Activated CD8-positive, alpha-beta memory T cell treated with anti-CD3 and anti-CD28 coated beads, Interleukin-2, amount 10 ng/mL, durations not matched to agents 7 days and 5 days (primary cell): ENCODE data around the gene BLM. TPM values are rescaled to one million over a fixed set of nuclear protein-coding genes. Genes with fewer than 3 reads are reported as not detected.

ENCODE experiments used
- ATAC-seq: fragments of 150-1000 bp; cut with Tn5 transposase; one replicate; pipeline ENCODE4 v1.10.0; 2021; ENCODE audit warnings: moderate library complexity
- CTCF ChIA-PET: fragments of 350-600 bp; sonication (Branson Sonifier 250); formaldehyde crosslinking; loops from one replicate; lab custom pipeline; 2021; ENCODE audit warnings: antibody characterized with exemption; lab: Charles Lee
- DNase-seq: peaks from one replicate; pipeline ENCODE4 v3.0.0-alpha.2; 2020
- H3K27ac Mint-ChIP-seq: one replicate; pipeline ENCODE4 v1.8.0; 2021; ENCODE audit warnings: mild to moderate bottlenecking, mixed read lengths
- H3K27me3 Mint-ChIP-seq: one replicate; pipeline ENCODE4 v1.8.0; 2021; ENCODE audit warnings: mixed read lengths
- H3K36me3 Mint-ChIP-seq: one replicate; pipeline ENCODE4 v1.8.0; 2021; ENCODE audit warnings: mild to moderate bottlenecking, mixed read lengths
- H3K4me1 Mint-ChIP-seq: one replicate; pipeline ENCODE4 v1.8.0; 2021; ENCODE audit warnings: mixed read lengths
- H3K4me3 Mint-ChIP-seq: one replicate; pipeline ENCODE4 v1.8.0; 2021; ENCODE audit warnings: mild to moderate bottlenecking, moderate library complexity, mixed read lengths
- H3K9me3 Mint-ChIP-seq: one replicate; pipeline ENCODE4 v1.8.0; 2022; ENCODE audit warnings: low read depth, mixed read lengths
- total RNA-seq, 2 experiments: library from RNA; stranded (reverse); gene quantifications; one replicate each; pipeline ENCODE4 v1.2.3, GENCODE V29; 2021

BLM gene
- total RNA-seq, 2 experiments from 2014 or later, result 83.4 to 92.7 TPM

DNA sequence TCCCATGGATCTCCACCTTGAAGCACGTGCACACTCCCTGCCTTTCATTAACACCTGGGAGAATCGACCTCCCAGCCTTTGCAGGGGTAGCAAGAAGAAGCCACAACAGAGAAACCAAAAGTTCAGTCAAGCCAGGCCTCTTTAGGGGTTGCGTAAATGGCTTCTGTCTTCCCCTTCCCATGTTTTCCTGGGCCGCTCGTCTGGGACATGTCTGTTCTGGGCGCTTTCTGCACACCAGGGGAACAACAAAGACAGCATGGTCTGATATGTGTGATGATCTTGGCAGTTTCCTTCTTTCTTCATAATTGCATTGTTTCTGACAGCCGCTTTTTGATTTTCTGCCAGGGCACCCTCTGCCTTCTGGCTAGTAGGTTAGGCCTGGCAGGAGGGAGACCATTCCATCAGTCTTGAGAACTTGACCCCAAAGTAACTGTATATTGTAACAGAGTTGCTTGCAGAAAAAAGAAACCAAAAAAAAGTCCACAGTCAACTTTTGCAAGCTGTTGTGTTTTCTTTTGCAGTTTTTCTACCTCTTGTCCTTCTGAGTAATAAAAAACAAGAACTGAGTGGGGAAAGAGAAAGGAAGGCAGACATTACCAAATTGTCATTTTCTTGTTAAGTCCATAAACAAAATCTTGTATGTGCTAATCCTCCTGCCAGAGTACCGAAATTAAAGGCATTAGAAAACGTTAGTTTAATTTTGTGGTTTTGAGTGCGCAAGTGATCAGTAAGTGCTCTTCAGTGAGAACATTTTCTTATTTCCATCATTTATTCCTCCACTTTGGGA is 95.2 kb downstream of the BLM start:
- Mint-ChIP-seq H3K4me1 (peaks cover 98% of the 10 kb centered on the region), H3K36me3 (peaks cover 78% of the 10 kb centered on the region), H3K27me3 (no peaks in the 10 kb centered on the region), H3K4me3 (no peak overlapping the region), H3K9me3 (no peaks in the 10 kb centered on the region), H3K27ac (peak overlapping the region; percentile 96)
- DNase-seq (peak; percentile 39), ATAC-seq (no peak)
- CTCF ChIA-PET, result interaction anchor here (1.1 to 5.7 kb wide), 3 partner anchors 40 to 165 kb away, joined by 3 to 34 read pairs (median 26); no protein-coding TSS in a partner anchor

DNA sequence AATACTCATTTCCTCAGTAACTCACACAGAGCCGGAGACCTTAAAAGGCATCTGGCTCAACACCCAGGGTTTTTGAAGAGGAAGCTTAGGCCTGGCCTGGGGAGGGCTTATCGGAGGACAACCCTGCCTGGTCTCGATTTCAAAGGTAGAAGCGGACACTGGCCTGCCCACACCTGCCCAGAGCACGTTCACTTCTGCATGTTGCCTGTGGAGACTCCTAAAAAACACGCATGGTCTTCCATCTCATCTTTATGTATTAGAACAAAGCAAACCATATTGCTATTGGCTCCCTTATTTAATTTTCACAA is 95.8 kb downstream of the BLM start:
- Mint-ChIP-seq H3K27me3 (no peaks in the 10 kb centered on the region), H3K36me3 (peaks cover 76% of the 10 kb centered on the region), H3K4me1 (peaks cover 98% of the 10 kb centered on the region), H3K4me3 (no peak overlapping the region), H3K9me3 (no peaks in the 10 kb centered on the region), H3K27ac (peak overlapping the region; percentile 96)
- CTCF ChIA-PET, result interaction anchor here (1.1 to 5.7 kb wide), 3 partner anchors 40 to 165 kb away, joined by 3 to 34 read pairs (median 26); no protein-coding TSS in a partner anchor
- ATAC-seq (no peak), DNase-seq (peak; percentile 28)

DNA sequence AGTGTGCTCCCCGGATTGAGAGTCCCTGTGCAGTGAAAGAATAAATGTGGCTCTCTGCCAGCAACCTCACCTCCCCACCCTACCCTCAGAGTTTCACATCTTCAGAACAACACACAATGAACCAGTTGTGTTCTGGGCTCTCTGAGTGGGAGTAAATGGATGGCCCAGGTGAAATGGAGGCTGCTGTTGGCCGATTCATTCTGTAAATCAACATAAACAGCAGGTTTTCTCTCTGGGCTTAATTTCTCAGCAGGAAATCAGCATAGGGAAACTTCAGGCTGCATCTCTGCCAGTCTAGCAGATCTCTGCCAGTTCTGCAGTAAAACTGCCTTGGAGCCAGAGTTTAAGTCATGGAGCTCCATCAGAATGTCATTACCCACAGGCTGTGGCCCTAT is 96.6 kb downstream of the BLM start:
- peak; percentile 60 for DNase-seq
- H3K4me3 Mint-ChIP-seq, result peak overlapping the region; percentile 4
- peak; percentile 15 for ATAC-seq

DNA sequence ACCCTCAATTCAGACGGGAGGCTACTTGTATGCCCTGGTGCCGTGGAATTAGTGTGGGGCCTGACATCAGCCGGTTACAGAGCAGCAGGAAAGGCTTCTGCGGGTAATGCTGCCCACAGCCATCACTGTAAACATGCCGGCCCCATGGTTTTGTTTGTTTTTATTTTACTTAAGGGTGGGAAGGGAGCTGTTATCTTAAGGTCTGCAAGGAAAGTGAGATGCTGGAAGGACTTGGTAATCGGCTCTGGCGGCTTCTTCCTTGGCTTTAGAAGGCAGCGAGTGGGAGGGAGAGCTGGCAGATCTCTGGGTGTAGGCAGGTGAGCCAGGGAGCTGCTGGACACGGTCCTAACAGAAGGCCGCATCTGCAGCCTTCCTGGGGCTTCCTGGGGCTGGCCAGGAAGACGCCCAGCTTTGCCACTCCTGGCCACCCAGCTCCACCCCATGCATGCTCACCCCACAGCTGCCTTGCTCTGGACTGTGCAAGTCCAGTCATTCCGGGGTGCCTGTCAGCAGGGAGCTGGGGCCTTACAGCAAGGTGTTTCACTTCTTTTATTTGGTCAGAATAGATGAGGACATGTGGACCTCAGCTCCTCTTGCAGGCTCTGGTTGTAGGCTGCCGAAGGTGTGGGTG is 97.2 kb downstream of the BLM start:
- Mint-ChIP-seq H3K4me1 (peaks cover 95% of the 10 kb centered on the region), H3K27ac (peak overlapping the region; percentile 96), H3K4me3 (peak overlapping the region; percentile 4), H3K36me3 (peaks cover 63% of the 10 kb centered on the region), H3K27me3 (no peaks in the 10 kb centered on the region), H3K9me3 (no peaks in the 10 kb centered on the region)
- DNase-seq (peak; percentile 61), ATAC-seq (no peak)
- CTCF ChIA-PET, result interaction anchor here (0.9 to 5.7 kb wide), 11 partner anchors 9 to 88 kb away, joined by 3 to 34 read pairs (median 5); partner anchors contain the start of gene MAN2A2

More for the DNA sequence above, 96.6 kb downstream of the BLM start:
- H3K36me3 Mint-ChIP-seq, result peaks cover 68% of the 10 kb centered on the region
- H3K27ac Mint-ChIP-seq, result peak overlapping the region; percentile 96
- peaks cover 98% of the 10 kb centered on the region for H3K4me1 Mint-ChIP-seq
- no peaks in the 10 kb centered on the region for H3K9me3 Mint-ChIP-seq
- CTCF ChIA-PET, result interaction anchor here (0.6 to 5.7 kb wide), 8 partner anchors 13 to 1482 kb away, joined by 3 to 34 read pairs (median 7); partner anchors contain the start of gene MAN2A2
- H3K27me3 Mint-ChIP-seq, result no peaks in the 10 kb centered on the region

DNA sequence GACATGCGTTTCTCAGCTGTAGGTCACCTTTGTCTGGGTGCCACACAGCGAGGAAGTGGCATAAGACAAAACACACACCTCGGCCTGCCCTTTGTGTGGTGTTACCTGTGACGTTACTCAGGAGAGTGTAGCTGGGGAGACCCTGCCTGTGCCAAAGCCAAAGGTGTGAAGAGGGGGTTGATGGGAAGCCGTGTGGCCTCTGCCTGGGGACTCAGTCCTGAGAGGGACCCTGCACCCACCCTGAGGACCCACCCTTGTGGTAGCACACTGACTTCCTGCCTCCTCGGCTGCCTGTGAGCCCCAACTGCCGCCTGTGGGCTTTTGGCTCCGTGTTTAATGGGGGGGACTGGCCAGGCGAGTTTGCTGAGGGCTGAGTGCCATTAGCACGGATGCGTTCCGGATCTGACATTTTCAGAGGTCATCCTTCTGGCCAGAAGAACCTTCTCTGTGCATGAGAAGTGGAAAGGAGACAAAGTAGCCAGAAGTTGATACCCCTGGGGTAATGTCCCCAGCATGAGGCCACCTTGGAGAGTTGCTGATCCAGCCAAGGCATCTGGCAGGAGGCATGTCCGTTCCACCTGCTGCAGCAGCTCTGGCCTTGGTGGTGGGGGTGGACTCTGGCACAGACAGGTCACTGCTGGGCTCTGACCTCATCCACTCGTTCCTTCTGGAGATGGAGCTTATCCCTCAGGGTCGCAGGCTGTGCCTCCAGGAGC is 99.4 kb downstream of the BLM start:
- H3K4me1 Mint-ChIP-seq, result peaks cover 93% of the 10 kb centered on the region
- DNase-seq (peak; percentile 63), ATAC-seq (peak; percentile 11)
- H3K4me3 Mint-ChIP-seq, result no peak overlapping the region
- H3K36me3 Mint-ChIP-seq, result peaks cover 43% of the 10 kb centered on the region
- CTCF ChIA-PET, result interaction anchor here (0.9 to 5.7 kb wide), 16 partner anchors 8 to 171 kb away, joined by 3 to 34 read pairs (median 6); partner anchors contain the start of genes FES, HDDC3 and UNC45A
- H3K9me3 Mint-ChIP-seq, result no peaks in the 10 kb centered on the region
- peak overlapping the region; percentile 96 for H3K27ac Mint-ChIP-seq
- no peaks in the 10 kb centered on the region for H3K27me3 Mint-ChIP-seq

DNA sequence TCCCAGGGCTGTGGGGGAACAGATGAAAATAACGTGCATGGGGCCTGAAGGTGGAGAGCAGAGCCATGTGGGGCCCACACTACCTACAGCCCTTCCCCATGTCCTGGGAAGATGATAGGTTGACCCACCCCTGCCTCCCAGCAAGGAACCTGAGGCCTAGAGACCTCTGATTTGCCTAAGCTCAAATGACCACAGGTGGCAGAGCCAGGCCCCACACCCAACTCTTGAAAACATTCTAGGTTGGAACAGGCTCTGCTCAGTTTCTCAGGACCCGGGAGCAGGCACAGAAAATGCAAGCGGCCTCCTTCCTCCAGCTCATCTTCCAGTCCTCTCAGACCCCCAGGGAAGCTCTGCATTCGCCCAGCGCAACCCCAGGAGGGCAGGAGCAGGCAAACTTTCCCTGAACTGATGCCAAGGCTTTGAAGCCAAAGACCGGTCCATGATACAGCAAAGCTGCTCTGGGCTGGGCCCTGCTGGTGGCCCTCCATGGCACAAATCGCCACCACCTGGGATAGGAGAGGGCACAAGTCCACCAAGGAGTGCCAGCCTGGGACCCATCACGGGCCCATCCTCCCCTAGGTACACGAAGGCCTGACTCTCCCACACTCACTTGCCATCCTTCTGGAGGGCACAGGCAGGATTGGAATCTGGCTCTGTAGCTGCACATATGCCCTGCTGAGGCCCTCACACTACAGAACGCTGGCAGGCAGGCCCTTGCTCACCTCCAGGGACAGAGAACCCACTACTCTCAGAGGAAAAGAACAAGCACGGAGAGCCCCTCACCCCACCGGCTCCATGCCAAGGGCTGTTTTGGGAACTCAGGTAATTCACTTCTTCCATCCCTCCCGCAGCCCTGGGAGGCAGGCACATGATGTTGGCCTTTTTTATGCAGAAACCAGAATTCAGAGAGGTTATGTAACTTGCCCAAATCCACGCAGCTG is 100.2 kb downstream of the BLM start:
- no peak for DNase-seq
- no peak overlapping the region for H3K4me3 Mint-ChIP-seq
- no peaks in the 10 kb centered on the region for H3K9me3 Mint-ChIP-seq
- CTCF ChIA-PET, result interaction anchor here (0.9 to 3.6 kb wide), 14 partner anchors 9 to 118 kb away, joined by 3 to 34 read pairs (median 6); partner anchors contain the start of genes FES, HDDC3 and UNC45A
- no peak for ATAC-seq
- H3K4me1 Mint-ChIP-seq, result peaks cover 90% of the 10 kb centered on the region
- H3K27me3 Mint-ChIP-seq, result no peaks in the 10 kb centered on the region
- H3K27ac Mint-ChIP-seq, result peak overlapping the region; percentile 96
- peaks cover 38% of the 10 kb centered on the region for H3K36me3 Mint-ChIP-seq

DNA sequence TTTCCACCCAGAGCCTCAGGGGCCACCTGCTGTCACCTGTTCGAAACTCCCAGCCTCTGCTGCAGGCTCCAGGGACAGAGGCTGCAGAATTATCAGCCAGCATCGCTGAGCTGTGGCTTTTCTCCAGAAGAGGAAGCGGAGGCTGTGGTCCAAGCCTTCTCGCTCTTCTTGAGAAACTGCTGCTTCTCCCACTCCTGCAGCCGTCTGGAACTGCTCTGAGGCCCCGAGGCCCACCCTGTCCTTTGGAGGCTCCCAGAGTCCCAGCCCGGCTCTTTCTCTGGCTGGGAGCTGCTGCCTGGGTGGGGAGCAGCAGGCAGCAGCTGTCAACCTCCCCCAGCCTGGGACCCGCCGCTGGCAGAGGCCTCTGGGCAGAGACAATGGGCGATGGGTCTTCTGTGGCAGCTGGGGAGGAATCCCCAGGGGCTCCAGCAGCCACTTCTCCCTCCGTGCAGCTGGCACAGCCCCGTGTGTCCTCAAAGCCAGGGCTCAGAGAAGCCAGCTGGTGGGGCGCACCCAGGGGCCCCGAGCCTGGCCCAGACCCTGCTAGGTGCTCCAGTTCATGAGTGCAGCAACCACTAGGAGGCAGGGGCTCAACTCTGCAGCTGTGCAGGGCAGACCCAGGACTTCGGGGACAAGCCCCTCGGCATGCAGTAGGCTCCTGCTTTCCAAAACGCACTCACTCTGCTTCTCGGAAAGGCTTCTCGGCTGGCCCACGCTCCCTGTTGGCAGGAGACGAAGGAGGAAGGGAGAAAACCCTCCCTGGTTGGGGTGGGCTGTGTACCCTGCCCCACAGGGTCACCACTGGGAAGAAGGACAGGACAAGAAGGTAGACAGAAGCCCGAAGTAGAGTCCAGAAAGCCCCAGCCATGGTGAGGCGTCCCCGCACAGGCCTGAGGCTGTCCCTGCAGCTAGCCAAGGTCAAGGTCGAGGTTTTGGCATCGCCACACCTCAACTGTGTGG is 101.4 kb downstream of the BLM start:
- H3K27ac Mint-ChIP-seq, result peak overlapping the region; percentile 96
- H3K27me3 Mint-ChIP-seq, result no peaks in the 10 kb centered on the region
- DNase-seq (peak; percentile 65), ATAC-seq (peak; percentile 23)
- CTCF ChIA-PET, result interaction anchor here (0.7 to 3.6 kb wide), 14 partner anchors 9 to 117 kb away, joined by 3 to 34 read pairs (median 6); partner anchors contain the start of genes FES, HDDC3 and UNC45A
- peaks cover 31% of the 10 kb centered on the region for H3K36me3 Mint-ChIP-seq
- H3K4me3 Mint-ChIP-seq, result peak overlapping the region; percentile 8
- H3K9me3 Mint-ChIP-seq, result no peaks in the 10 kb centered on the region
- peaks cover 83% of the 10 kb centered on the region for H3K4me1 Mint-ChIP-seq

DNA sequence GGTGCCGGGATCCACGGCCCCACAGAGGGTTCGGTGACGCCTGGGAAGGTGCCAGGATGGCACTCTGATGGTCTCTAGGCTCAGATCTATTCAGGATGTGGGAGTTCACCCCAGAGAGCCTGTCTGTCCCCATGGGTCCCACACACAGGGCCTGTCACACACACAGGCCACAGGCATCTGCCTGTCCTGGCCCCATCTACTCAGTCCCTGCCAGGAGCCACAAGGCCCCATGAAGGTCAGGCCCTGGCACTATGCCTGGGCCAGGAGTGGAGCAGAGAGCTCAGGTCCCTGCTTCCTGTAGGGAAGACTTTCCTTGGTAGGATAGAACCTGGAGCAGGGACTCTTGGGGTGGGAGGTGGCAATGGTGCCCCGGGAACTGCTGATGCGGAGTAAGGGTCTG is 102.2 kb downstream of the BLM start:
- H3K4me3 Mint-ChIP-seq, result no peak overlapping the region
- CTCF ChIA-PET, result interaction anchor here (2.0 to 3.6 kb wide), 5 partner anchors 8 to 66 kb away, joined by 8 to 34 read pairs (median 16); partner anchors contain the start of gene FES
- DNase-seq, result no peak
- H3K27ac Mint-ChIP-seq, result peak overlapping the region; percentile 91
- peaks cover 23% of the 10 kb centered on the region for H3K36me3 Mint-ChIP-seq
- no peaks in the 10 kb centered on the region for H3K27me3 Mint-ChIP-seq
- ATAC-seq, result peak; percentile 21
- H3K9me3 Mint-ChIP-seq, result no peaks in the 10 kb centered on the region
- peaks cover 80% of the 10 kb centered on the region for H3K4me1 Mint-ChIP-seq

DNA sequence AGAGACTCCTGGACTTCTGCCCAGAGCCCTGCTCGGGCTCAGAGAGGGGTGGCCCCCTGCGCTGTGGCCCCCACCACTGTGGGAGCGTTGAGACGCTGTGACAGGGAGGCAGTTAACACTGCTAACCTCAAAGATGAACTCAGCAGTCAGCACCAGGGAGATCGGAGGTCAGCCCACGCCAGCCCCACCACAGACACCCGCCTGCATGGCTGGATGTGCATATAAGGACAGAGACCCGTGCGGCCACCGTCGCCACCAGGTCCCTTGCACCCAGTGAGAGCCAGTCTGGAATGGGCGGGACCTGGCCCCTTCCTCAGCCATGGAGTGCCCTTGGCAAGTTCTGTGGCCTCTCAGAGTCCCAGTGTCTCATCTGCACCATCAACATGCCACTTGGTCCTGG is 102.7 kb downstream of the BLM start:
- no peak overlapping the region for H3K4me3 Mint-ChIP-seq
- no peaks in the 10 kb centered on the region for H3K27me3 Mint-ChIP-seq
- peak overlapping the region; percentile 91 for H3K27ac Mint-ChIP-seq
- no peaks in the 10 kb centered on the region for H3K9me3 Mint-ChIP-seq
- ATAC-seq (peak; percentile 42), DNase-seq (peak; percentile 77)
- peaks cover 20% of the 10 kb centered on the region for H3K36me3 Mint-ChIP-seq
- peaks cover 78% of the 10 kb centered on the region for H3K4me1 Mint-ChIP-seq
- CTCF ChIA-PET, result interaction anchor here (1.4 to 3.6 kb wide), 3 partner anchors 10 to 66 kb away, joined by 5 to 34 read pairs (median 5); partner anchors contain the start of gene FES

DNA sequence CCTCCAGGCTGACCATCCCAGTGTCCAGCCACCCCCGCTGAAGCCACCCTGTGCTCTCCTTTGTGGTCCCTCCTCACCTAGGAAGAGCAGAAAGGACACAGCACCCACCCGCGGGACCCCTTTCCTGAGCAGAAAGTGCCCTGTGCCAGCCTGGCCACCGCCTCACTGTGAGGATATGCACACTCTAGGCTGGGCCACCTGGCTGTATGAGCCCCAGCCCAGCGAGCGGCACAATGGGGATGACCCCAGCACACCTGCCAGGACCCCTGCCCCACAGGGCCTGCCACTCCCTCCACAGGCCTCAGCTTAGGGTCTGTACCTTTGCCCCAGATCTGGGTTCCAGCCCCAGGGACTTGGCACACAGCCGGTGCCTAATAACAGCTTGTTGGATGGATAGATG is 103.3 kb downstream of the BLM start:
- Mint-ChIP-seq H3K36me3 (peaks cover 17% of the 10 kb centered on the region), H3K27ac (peak overlapping the region; percentile 91), H3K4me1 (peaks cover 73% of the 10 kb centered on the region), H3K4me3 (no peak overlapping the region), H3K27me3 (no peaks in the 10 kb centered on the region), H3K9me3 (no peaks in the 10 kb centered on the region)
- DNase-seq (no peak), ATAC-seq (no peak)
- CTCF ChIA-PET, result interaction anchor here (0.6 to 1.9 kb wide), 4 partner anchors 9 to 123 kb away, joined by 3 to 5 read pairs (median 4); no protein-coding TSS in a partner anchor
